Measurements from ENCODE around the gene LYZL1. TPM values are rescaled to one million over a fixed set of nuclear protein-coding genes. Genes with fewer than 3 reads are reported as not detected.
"Not testable (repeated sequence)": the region's sequence is repeated elsewhere in the genome, so short reads cannot be mapped to it uniquely, and the experiment has no call there.

LYZL1 gene
- total RNA-seq, 1 donor: not detected

GRCh38 chr10:29308142-29308541, 19.3 kb downstream of the LYZL1 start:
- H3K27me3 ChIP-seq (ENCODE audit: insufficient read depth, low read length); H3K4me3 ChIP-seq (ENCODE audit: low read length); H3K4me1 ChIP-seq (ENCODE audit: insufficient read depth, low read length); H3K9me3 ChIP-seq (ENCODE audit: low read depth, low read length): not testable (repeated sequence)

- Histone ChIP-seq H3K27me3 (ENCODE audit: insufficient read depth, low read length) (peaks cover 5% of the 10 kb centered on the region), H3K4me1 (ENCODE audit: insufficient read depth, low read length) (no peaks in the 10 kb centered on the region), H3K9me3 (ENCODE audit: low read depth, low read length) (no peaks in the 10 kb centered on the region), H3K4me3 (ENCODE audit: low read length) (no peak overlapping the region)
Measured at GRCh38 chr10:29309465-29309864, 20.6 kb downstream of the LYZL1 start.

- not testable (repeated sequence) for H3K4me1 ChIP-seq (ENCODE audit: insufficient read depth, low read length); H3K4me3 ChIP-seq (ENCODE audit: low read length); H3K9me3 ChIP-seq (ENCODE audit: low read depth, low read length)
Measured at GRCh38 chr10:29310463-29310862, 21.6 kb downstream of the LYZL1 start.

GRCh38 chr10:29313071-29313470, 24.2 kb downstream of the LYZL1 start:
- H3K4me3 ChIP-seq (ENCODE audit: low read length): no peak overlapping the region
- H3K4me1 ChIP-seq (ENCODE audit: insufficient read depth, low read length): no peaks in the 10 kb centered on the region

More at GRCh38 chr10:29310463-29310862, 21.6 kb downstream of the LYZL1 start:
- H3K27me3 ChIP-seq (ENCODE audit: insufficient read depth, low read length): not testable (repeated sequence)

GRCh38 chr10:29314726-29315125, 25.9 kb downstream of the LYZL1 start:
- Histone ChIP-seq H3K9me3 (ENCODE audit: low read depth, low read length) (no peaks in the 10 kb centered on the region), H3K4me1 (ENCODE audit: insufficient read depth, low read length) (no peaks in the 10 kb centered on the region), H3K27me3 (ENCODE audit: insufficient read depth, low read length) (no peaks in the 10 kb centered on the region), H3K4me3 (ENCODE audit: low read length) (no peak overlapping the region)

More at GRCh38 chr10:29313071-29313470, 24.2 kb downstream of the LYZL1 start:
- no peaks in the 10 kb centered on the region for H3K27me3 ChIP-seq (ENCODE audit: insufficient read depth, low read length)
- H3K9me3 ChIP-seq (ENCODE audit: low read depth, low read length): no peaks in the 10 kb centered on the region

GRCh38 chr10:29315814-29316213, 26.9 kb downstream of the LYZL1 start:
- H3K4me1 ChIP-seq (ENCODE audit: insufficient read depth, low read length): no peaks in the 10 kb centered on the region
- no peak overlapping the region for H3K4me3 ChIP-seq (ENCODE audit: low read length)
- H3K27me3 ChIP-seq (ENCODE audit: insufficient read depth, low read length): no peaks in the 10 kb centered on the region
- H3K9me3 ChIP-seq (ENCODE audit: low read depth, low read length): no peaks in the 10 kb centered on the region

GRCh38 chr10:29316308-29317026, 27.6 kb downstream of the LYZL1 start:
- Histone ChIP-seq H3K27me3 (ENCODE audit: insufficient read depth, low read length) (no peaks in the 10 kb centered on the region), H3K4me1 (ENCODE audit: insufficient read depth, low read length) (no peaks in the 10 kb centered on the region), H3K9me3 (ENCODE audit: low read depth, low read length) (no peaks in the 10 kb centered on the region), H3K4me3 (ENCODE audit: low read length) (no peak overlapping the region)

GRCh38 chr10:29317027-29317420, 28.2 kb downstream of the LYZL1 start:
- Histone ChIP-seq H3K4me1 (ENCODE audit: insufficient read depth, low read length) (no peaks in the 10 kb centered on the region), H3K9me3 (ENCODE audit: low read depth, low read length) (no peaks in the 10 kb centered on the region), H3K27me3 (ENCODE audit: insufficient read depth, low read length) (no peaks in the 10 kb centered on the region), H3K4me3 (ENCODE audit: low read length) (no peak overlapping the region)

GRCh38 chr10:29317423-29318021, 28.7 kb downstream of the LYZL1 start:
- Histone ChIP-seq H3K4me3 (ENCODE audit: low read length) (no peak overlapping the region), H3K9me3 (ENCODE audit: low read depth, low read length) (no peaks in the 10 kb centered on the region), H3K4me1 (ENCODE audit: insufficient read depth, low read length) (no peaks in the 10 kb centered on the region), H3K27me3 (ENCODE audit: insufficient read depth, low read length) (no peaks in the 10 kb centered on the region)

- not testable (repeated sequence) for H3K27me3 ChIP-seq (ENCODE audit: insufficient read depth, low read length); H3K9me3 ChIP-seq (ENCODE audit: low read depth, low read length)
Measured at GRCh38 chr10:29318141-29319071, 29.5 kb downstream of the LYZL1 start.

GRCh38 chr10:29319205-29319781, 30.4 kb downstream of the LYZL1 start:
- H3K9me3 ChIP-seq (ENCODE audit: low read depth, low read length): no peaks in the 10 kb centered on the region
- no peaks in the 10 kb centered on the region for H3K27me3 ChIP-seq (ENCODE audit: insufficient read depth, low read length)
- H3K4me3 ChIP-seq (ENCODE audit: low read length): no peak overlapping the region
- H3K4me1 ChIP-seq (ENCODE audit: insufficient read depth, low read length): no peaks in the 10 kb centered on the region

More at GRCh38 chr10:29318141-29319071, 29.5 kb downstream of the LYZL1 start:
- H3K4me3 ChIP-seq (ENCODE audit: low read length); H3K4me1 ChIP-seq (ENCODE audit: insufficient read depth, low read length): not testable (repeated sequence)

GRCh38 chr10:29320680-29321121, 31.8 kb downstream of the LYZL1 start:
- not testable (repeated sequence) for H3K9me3 ChIP-seq (ENCODE audit: low read depth, low read length); H3K27me3 ChIP-seq (ENCODE audit: insufficient read depth, low read length); H3K4me3 ChIP-seq (ENCODE audit: low read length); H3K4me1 ChIP-seq (ENCODE audit: insufficient read depth, low read length)

- H3K9me3 ChIP-seq (ENCODE audit: low read depth, low read length): no peaks in the 10 kb centered on the region
- no peak overlapping the region for H3K4me3 ChIP-seq (ENCODE audit: low read length)
- no peaks in the 10 kb centered on the region for H3K27me3 ChIP-seq (ENCODE audit: insufficient read depth, low read length)
- no peaks in the 10 kb centered on the region for H3K4me1 ChIP-seq (ENCODE audit: insufficient read depth, low read length)
Measured at GRCh38 chr10:29321656-29322055, 32.8 kb downstream of the LYZL1 start.

- no peaks in the 10 kb centered on the region for H3K9me3 ChIP-seq (ENCODE audit: low read depth, low read length)
- H3K4me3 ChIP-seq (ENCODE audit: low read length): no peak overlapping the region
- no peaks in the 10 kb centered on the region for H3K4me1 ChIP-seq (ENCODE audit: insufficient read depth, low read length)
- H3K27me3 ChIP-seq (ENCODE audit: insufficient read depth, low read length): no peaks in the 10 kb centered on the region
Measured at GRCh38 chr10:29322918-29323317, 34.0 kb downstream of the LYZL1 start.

GRCh38 chr10:29323367-29323766, 34.5 kb downstream of the LYZL1 start:
- H3K9me3 ChIP-seq (ENCODE audit: low read depth, low read length): no peaks in the 10 kb centered on the region
- no peaks in the 10 kb centered on the region for H3K4me1 ChIP-seq (ENCODE audit: insufficient read depth, low read length)
- H3K27me3 ChIP-seq (ENCODE audit: insufficient read depth, low read length): no peaks in the 10 kb centered on the region
- H3K4me3 ChIP-seq (ENCODE audit: low read length): no peak overlapping the region

Data from mononuclear cell (primary cell).